ENCODE data around the gene DCUN1D3.

DNA sequence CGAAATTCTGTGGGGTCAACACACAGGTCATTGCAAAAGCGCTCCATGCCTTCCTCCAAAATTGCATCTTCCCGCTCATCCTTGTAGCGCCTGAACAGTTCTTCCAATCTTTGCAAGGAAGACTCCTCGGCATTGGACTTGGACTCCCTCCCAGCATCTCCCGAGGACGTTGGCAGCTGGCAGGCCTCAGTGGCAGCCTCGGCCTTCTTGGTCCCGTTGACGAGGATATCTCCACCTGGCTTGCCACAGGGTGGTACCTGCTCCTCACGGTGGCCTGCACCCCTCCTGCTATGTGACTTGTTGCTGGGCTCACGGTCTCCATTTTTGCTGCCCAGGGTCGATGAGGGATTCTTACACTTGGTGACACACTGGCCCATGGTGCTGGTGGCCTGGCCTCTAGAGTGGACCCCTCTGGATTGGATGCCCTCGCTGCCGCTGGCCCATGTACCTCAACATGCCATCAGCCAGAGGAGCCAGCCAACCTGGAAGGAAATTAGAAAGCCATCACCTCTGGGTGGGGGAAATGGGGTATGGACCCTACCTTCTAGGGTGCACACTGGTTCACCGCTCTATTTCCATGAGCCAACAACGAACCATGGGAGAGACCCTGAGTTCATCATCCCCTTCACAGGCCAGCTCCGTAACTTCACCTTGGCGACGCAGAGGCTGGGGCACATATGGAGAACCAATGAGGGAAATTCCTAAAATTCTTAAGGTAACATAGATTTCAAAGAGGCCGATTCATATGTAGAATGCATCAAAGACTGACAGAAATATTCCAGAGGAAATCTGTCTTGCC lies 37.8 kb downstream of the DCUN1D3 start:
- TF ChIP-seq, protein P1, sequence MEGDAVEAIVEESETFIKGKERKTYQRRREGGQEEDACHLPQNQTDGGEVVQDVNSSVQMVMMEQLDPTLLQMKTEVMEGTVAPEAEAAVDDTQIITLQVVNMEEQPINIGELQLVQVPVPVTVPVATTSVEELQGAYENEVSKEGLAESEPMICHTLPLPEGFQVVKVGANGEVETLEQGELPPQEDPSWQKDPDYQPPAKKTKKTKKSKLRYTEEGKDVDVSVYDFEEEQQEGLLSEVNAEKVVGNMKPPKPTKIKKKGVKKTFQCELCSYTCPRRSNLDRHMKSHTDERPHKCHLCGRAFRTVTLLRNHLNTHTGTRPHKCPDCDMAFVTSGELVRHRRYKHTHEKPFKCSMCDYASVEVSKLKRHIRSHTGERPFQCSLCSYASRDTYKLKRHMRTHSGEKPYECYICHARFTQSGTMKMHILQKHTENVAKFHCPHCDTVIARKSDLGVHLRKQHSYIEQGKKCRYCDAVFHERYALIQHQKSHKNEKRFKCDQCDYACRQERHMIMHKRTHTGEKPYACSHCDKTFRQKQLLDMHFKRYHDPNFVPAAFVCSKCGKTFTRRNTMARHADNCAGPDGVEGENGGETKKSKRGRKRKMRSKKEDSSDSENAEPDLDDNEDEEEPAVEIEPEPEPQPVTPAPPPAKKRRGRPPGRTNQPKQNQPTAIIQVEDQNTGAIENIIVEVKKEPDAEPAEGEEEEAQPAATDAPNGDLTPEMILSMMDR (IDR thresholded peaks at IDR 0.05), result no peak
- no peak for TF ChIP-seq POLR2A (IDR thresholded peaks at IDR 0.05)

Data from uterus (tissue), 2 donors.